ENCODE data around the gene SYT17. TPM values are rescaled to one million over a fixed set of nuclear protein-coding genes. Genes with fewer than 3 reads are reported as not detected.
"Not testable (repeated sequence)": the region's sequence is repeated elsewhere in the genome, so short reads cannot be mapped to it uniquely, and the experiment has no call there.

SYT17 gene
- total RNA-seq, 1 experiment from 2014 or later = 4.2 TPM

DNA sequence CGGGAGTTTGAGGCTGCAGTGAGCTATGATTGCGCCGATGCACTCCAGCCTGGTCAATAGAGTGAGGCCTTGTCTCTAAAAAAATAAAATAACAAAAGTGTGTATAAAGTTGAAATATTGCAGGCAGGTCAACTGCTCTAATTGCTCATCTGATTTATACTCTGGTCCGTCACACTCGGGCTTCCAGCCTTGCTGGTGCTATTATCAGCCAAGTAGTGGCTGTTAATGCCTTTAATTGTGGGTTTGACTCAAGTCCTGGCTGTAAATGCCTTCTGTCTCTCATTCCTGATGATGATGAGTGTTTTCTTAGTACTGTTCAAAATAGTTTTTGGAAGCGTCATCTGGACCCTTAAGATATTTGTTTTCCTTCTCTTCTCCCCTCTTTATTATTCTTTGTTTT, 18.4 kb downstream of the SYT17 start:
- CTCF ChIA-PET = no interaction called here

DNA sequence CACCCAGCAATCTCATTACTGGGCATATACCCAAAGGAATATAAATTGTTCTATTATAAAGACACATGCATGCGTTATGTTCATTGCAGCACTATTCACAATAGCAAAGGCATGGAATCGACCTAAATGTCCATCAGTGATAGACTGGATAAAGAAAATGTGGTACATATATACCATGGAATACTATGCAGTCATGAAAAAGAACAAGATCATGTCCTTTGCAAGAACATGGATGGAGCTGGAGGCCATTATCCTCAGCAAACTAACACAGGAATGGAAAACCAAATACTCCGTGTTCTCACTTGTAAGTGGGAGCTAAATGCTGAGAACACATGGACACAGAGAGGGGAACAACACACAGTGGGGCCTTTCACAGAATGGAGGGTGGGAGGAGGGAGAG, 19.9 kb downstream of the SYT17 start:
- CTCF ChIA-PET; DNase-seq; H3K4me3 ChIP-seq (ENCODE audit: low read depth, low read length); H3K27me3 ChIP-seq (replicated peaks; ENCODE audit: control insufficient read depth, insufficient read depth, low read length); H3K36me3 Mint-ChIP-seq (ENCODE audit: insufficient read depth, unreplicated experiment); H3K36me3 ChIP-seq (ENCODE audit: control insufficient read depth, insufficient read depth, low read length); H3K4me3 Mint-ChIP-seq (ENCODE audit: unreplicated experiment); intact Hi-C loops (cut with micrococcal nuclease; ENCODE audit: unreplicated experiment); H3K27me3 Mint-ChIP-seq (ENCODE audit: insufficient read depth, unreplicated experiment); BruUV-seq (replicated peaks); H3K4me1 ChIP-seq; H3K9me3 Mint-ChIP-seq (ENCODE audit: unreplicated experiment); POLR2A ChIA-PET; H3K4me1 Mint-ChIP-seq (ENCODE audit: low read depth, unreplicated experiment); H3K27ac Mint-ChIP-seq (ENCODE audit: unreplicated experiment); H3K9me3 ChIP-seq: not testable (repeated sequence)

More for the DNA sequence above, 18.4 kb downstream of the SYT17 start:
- intact Hi-C loops (cut with micrococcal nuclease; ENCODE audit: unreplicated experiment) = no loop called here
- no TSS peak for BruUV-seq (replicated peaks)
- Histone ChIP-seq H3K9me3 (no peaks in the 10 kb centered on the region), H3K4me3 (ENCODE audit: low read depth, low read length) (no peak overlapping the region), H3K36me3 (ENCODE audit: control insufficient read depth, insufficient read depth, low read length) (no peaks in the 10 kb centered on the region), H3K4me1 (no peaks in the 10 kb centered on the region), H3K27me3 (replicated peaks; ENCODE audit: control insufficient read depth, insufficient read depth, low read length) (no peaks in the 10 kb centered on the region)
- TF ChIP-seq, protein P1, sequence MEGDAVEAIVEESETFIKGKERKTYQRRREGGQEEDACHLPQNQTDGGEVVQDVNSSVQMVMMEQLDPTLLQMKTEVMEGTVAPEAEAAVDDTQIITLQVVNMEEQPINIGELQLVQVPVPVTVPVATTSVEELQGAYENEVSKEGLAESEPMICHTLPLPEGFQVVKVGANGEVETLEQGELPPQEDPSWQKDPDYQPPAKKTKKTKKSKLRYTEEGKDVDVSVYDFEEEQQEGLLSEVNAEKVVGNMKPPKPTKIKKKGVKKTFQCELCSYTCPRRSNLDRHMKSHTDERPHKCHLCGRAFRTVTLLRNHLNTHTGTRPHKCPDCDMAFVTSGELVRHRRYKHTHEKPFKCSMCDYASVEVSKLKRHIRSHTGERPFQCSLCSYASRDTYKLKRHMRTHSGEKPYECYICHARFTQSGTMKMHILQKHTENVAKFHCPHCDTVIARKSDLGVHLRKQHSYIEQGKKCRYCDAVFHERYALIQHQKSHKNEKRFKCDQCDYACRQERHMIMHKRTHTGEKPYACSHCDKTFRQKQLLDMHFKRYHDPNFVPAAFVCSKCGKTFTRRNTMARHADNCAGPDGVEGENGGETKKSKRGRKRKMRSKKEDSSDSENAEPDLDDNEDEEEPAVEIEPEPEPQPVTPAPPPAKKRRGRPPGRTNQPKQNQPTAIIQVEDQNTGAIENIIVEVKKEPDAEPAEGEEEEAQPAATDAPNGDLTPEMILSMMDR (IDR thresholded peaks at IDR 0.05; ENCODE audit: insufficient read depth in 1 of 2, low read depth in 1 of 2, low read length in 1 of 2, severe bottlenecking in 1 of 2, unreplicated experiment in 1 of 2) = no peak
- Mint-ChIP-seq H3K9me3 (ENCODE audit: unreplicated experiment) (no peaks in the 10 kb centered on the region), H3K27me3 (ENCODE audit: insufficient read depth, unreplicated experiment) (no peaks in the 10 kb centered on the region), H3K27ac (ENCODE audit: unreplicated experiment) (no peak overlapping the region), H3K4me3 (ENCODE audit: unreplicated experiment) (no peak overlapping the region), H3K36me3 (ENCODE audit: insufficient read depth, unreplicated experiment) (no peaks in the 10 kb centered on the region), H3K4me1 (ENCODE audit: low read depth, unreplicated experiment) (no peaks in the 10 kb centered on the region)
- DNase-seq = no peak
- POLR2A ChIA-PET = interaction anchor here (0.6 kb wide), 1 partner anchor 97 kb away, joined by 3 read pairs; no protein-coding TSS in a partner anchor

DNA sequence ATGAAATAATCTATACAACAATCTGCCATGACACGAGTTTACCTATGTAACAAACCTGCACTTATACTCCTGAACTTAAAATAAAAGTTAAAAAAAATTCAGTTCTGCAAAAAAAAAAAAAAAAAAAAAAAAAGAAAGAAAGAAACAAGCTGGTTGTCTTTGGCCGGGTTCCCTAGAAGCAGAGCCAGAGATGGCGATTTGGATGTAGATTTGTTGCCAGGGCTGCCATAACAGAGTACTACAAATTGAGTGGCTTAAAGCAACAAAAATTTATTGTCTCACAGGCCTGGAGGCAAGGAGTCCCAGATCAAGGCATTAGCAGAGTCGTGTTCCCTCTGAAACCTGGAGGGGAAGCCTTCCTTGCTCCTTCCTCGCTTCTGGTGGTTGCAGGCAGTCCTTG, 20.4 kb downstream of the SYT17 start:
- Mint-ChIP-seq H3K36me3 (ENCODE audit: insufficient read depth, unreplicated experiment) (no peaks in the 10 kb centered on the region), H3K4me3 (ENCODE audit: unreplicated experiment) (no peak overlapping the region), H3K4me1 (ENCODE audit: low read depth, unreplicated experiment) (no peaks in the 10 kb centered on the region), H3K9me3 (ENCODE audit: unreplicated experiment) (no peaks in the 10 kb centered on the region), H3K27ac (ENCODE audit: unreplicated experiment) (no peak overlapping the region), H3K27me3 (ENCODE audit: insufficient read depth, unreplicated experiment) (no peaks in the 10 kb centered on the region)
- ChIA-PET CTCF (no interaction called here), POLR2A (no interaction called here)
- no peaks in the 10 kb centered on the region for H3K9me3 ChIP-seq
- DNase-seq = no peak
- H3K36me3 ChIP-seq (ENCODE audit: control insufficient read depth, insufficient read depth, low read length) = no peaks in the 10 kb centered on the region
- no TSS peak for BruUV-seq (replicated peaks)
- no peaks in the 10 kb centered on the region for H3K4me1 ChIP-seq
- no peaks in the 10 kb centered on the region for H3K27me3 ChIP-seq (replicated peaks; ENCODE audit: control insufficient read depth, insufficient read depth, low read length)
- intact Hi-C loops (cut with micrococcal nuclease; ENCODE audit: unreplicated experiment) = no loop called here
- TF ChIP-seq, protein P1 (IDR thresholded peaks at IDR 0.05; ENCODE audit: insufficient read depth in 1 of 2, low read depth in 1 of 2, low read length in 1 of 2, severe bottlenecking in 1 of 2, unreplicated experiment in 1 of 2) = no peak
- no peak overlapping the region for H3K4me3 ChIP-seq (ENCODE audit: low read depth, low read length)

DNA sequence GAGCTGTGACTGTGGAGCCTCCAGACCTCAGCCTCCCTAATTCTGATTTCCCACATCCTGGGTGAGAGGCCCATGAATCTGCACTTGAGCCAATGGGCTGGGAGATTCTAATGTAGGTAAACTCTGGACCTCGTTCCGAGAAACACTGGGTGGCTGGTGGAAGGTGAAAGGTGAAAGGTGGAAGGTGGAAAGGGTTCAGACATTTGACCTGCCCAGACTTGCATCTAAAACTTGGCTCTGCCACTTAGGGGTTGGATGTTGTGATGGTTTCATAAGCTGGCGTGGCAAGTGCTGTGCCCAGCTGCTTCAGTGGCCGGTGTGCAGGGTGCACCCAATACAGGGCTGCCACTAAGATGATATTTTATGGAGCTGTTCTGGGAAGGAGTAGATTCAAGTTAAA, 24.8 kb downstream of the SYT17 start:
- no peak overlapping the region for H3K27ac Mint-ChIP-seq (ENCODE audit: unreplicated experiment)
- POLR2A ChIA-PET = no interaction called here

More for the DNA sequence above, 24.8 kb downstream of the SYT17 start:
- Histone ChIP-seq H3K4me1 (no peaks in the 10 kb centered on the region), H3K27me3 (replicated peaks; ENCODE audit: control insufficient read depth, insufficient read depth, low read length) (no peaks in the 10 kb centered on the region), H3K4me3 (ENCODE audit: low read depth, low read length) (no peak overlapping the region), H3K9me3 (no peaks in the 10 kb centered on the region), H3K36me3 (ENCODE audit: control insufficient read depth, insufficient read depth, low read length) (no peaks in the 10 kb centered on the region)
- no peak overlapping the region for H3K4me3 Mint-ChIP-seq (ENCODE audit: unreplicated experiment)
- H3K27me3 Mint-ChIP-seq (ENCODE audit: insufficient read depth, unreplicated experiment) = no peaks in the 10 kb centered on the region
- no peaks in the 10 kb centered on the region for H3K4me1 Mint-ChIP-seq (ENCODE audit: low read depth, unreplicated experiment)
- TF ChIP-seq, protein P1 (IDR thresholded peaks at IDR 0.05; ENCODE audit: insufficient read depth in 1 of 2, low read depth in 1 of 2, low read length in 1 of 2, severe bottlenecking in 1 of 2, unreplicated experiment in 1 of 2) = no peak
- no peaks in the 10 kb centered on the region for H3K9me3 Mint-ChIP-seq (ENCODE audit: unreplicated experiment)
- intact Hi-C loops (cut with micrococcal nuclease; ENCODE audit: unreplicated experiment) = no loop called here
- no peak for DNase-seq
- CTCF ChIA-PET = interaction anchor here (0.6 kb wide), 1 partner anchor 703 kb away, joined by 5 read pairs; no protein-coding TSS in a partner anchor
- H3K36me3 Mint-ChIP-seq (ENCODE audit: insufficient read depth, unreplicated experiment) = no peaks in the 10 kb centered on the region
- BruUV-seq (replicated peaks) = no TSS peak
